Adipose tissue (tissue), 3 donors: ENCODE results near the gene GPN3. TPM values are rescaled to one million over a fixed set of nuclear protein-coding genes. Genes with fewer than 3 reads are reported as not detected.

Experiments used
- polyA plus RNA-seq, 3 donors: library from polyadenylated mRNA; stranded (reverse); fragments of 200-250 nt; gene quantifications; one replicate each; pipeline ENCODE4 v1.2.3, GENCODE V29; 2013
- donor health status: healthy with polysubstance abuse.
- donor health status: Bipolar disorder and iron deficiency.
- donor health status: healthy.

Gene GPN3
- polyA plus RNA-seq, 3 donors, result 14.3 to 36.7 (median 32.9) TPM

Other genes with a start within 250 kb of the GPN3 start
- 10 to 100 TPM; 29.6 to 88.1 (median 35.4) TPM for gene ATP2A2, start 187.0 kb downstream of the GPN3 start, polyA plus RNA-seq
- 10 to 100 TPM; 12.9 to 23.0 (median 20.4) TPM for gene ANAPC7, start 64.5 kb downstream of the GPN3 start, polyA plus RNA-seq
- gene ARPC3, start 17.9 kb downstream of the GPN3 start, polyA plus RNA-seq, result 100 to 1,000 TPM; 133 to 408 (median 220) TPM
- gene FAM216A, start 588 bp upstream of the GPN3 start, polyA plus RNA-seq, result 10 to 100 TPM in 1 of 3 donors, 1 to 10 TPM in 2; 1.8 to 14.1 (median 4.8) TPM
- 100 to 1,000 TPM in 2 of 3 donors, 10 to 100 TPM in 1; 64.0 to 163 (median 146) TPM for gene VPS29, start 33.9 kb upstream of the GPN3 start, polyA plus RNA-seq
- gene RAD9B, start 34.1 kb upstream of the GPN3 start, polyA plus RNA-seq, result under 1 TPM; 0.09 to 0.56 (median 0.13) TPM
- gene PPTC7, start 115.1 kb upstream of the GPN3 start, polyA plus RNA-seq, result 10 to 100 TPM in 2 of 3 donors, 1 to 10 TPM in 1; 6.9 to 21.9 (median 11.7) TPM
- 10 to 100 TPM in 2 of 3 donors, 1 to 10 TPM in 1; 9.5 to 14.3 (median 13.7) TPM for gene TCTN1, start 145.9 kb upstream of the GPN3 start, polyA plus RNA-seq
- gene HVCN1, start 220.9 kb upstream of the GPN3 start, polyA plus RNA-seq, result 1 to 10 TPM; 1.3 to 6.7 (median 4.7) TPM